Mesothelial cell of epicardium (in vitro differentiated cells): ENCODE measurements around the gene TBK1. TPM values are rescaled to one million over a fixed set of nuclear protein-coding genes. Genes with fewer than 3 reads are reported as not detected.
A peak's percentile ranks its signal among the peaks of the same experiment; 100 is the strongest.

ENCODE experiments used
- DNase-seq, 2 experiments: peaks; one replicate each; pipeline ENCODE4 v3.0.0; 2021; ENCODE audit warnings: low spot score in 2 of 2; ENCODE audit not compliant: unreplicated experiment in 2 of 2
- H3K27ac Mint-ChIP-seq: 2 replicates; pipeline ENCODE4 v1.8.0; 2021; ENCODE audit warnings: mixed read lengths
- H3K27me3 Mint-ChIP-seq: 2 replicates; pipeline ENCODE4 v1.8.0; 2021; ENCODE audit warnings: low read depth, mixed read lengths
- H3K36me3 Mint-ChIP-seq: 2 replicates; pipeline ENCODE4 v1.8.0; 2021; ENCODE audit warnings: mixed read lengths
- H3K4me1 Mint-ChIP-seq: 2 replicates; pipeline ENCODE4 v1.8.0; 2021; ENCODE audit warnings: mixed read lengths
- H3K4me3 Mint-ChIP-seq: 2 replicates; pipeline ENCODE4 v1.8.0; 2021; ENCODE audit warnings: mild to moderate bottlenecking, moderate library complexity, mixed read lengths
- H3K9me3 Mint-ChIP-seq: 2 replicates; pipeline ENCODE4 v1.8.0; 2021; ENCODE audit warnings: mixed read lengths
- total RNA-seq: library from RNA; stranded (reverse); gene quantifications from 3 replicates; pipeline ENCODE4 v1.2.1, GENCODE V29; 2021
- TF ChIP-seq, protein P1 (sequence below): fragments of 200-600 bp; sonication (generic); IDR thresholded peaks from one replicate; pipeline ENCODE4 v1.5.0; 2021; ENCODE audit warnings: antibody characterized with exemption; ENCODE audit not compliant: unreplicated experiment

The TBK1 gene
- total RNA-seq, 1 donor from 2014 or later = 25.5 TPM

DNA sequence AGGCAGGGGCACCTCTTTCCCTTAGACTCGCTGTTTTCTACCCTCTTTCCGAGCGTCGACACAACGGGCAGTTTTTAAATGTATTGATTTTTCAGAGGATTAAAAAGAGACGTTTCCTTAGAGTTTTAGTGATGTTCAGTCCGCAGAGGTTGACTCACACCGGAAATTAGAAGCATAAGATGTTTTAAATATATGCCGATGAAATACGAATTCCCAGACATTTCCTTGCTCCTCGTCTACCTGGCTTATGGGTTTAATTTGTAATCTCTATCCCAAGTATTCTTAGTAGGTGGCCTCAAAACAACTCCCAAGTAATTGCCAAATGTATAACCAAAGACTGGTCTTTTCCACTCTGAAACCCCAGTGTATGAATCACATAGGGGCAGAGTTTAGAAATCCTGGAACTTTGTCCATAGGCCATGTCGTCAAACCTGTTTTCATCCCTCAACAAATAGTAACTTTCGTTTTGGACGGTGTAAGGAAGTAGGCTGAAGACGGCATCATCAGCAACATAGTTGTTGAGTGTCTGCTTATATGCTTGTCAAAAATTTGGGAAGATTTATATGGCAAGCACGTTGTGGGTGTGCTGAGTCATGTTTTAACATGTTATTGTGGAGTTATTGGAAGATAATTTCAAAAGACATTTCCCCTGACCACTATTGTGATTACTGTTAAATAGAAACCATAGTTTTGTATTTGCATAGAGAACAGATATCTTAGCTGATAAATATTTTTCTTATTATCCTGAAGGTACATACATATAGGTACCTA lies 824 bp downstream of the TBK1 start:
- no peak for DNase-seq
- peak overlapping the region; percentile 84 for H3K4me3 Mint-ChIP-seq
- no peaks in the 10 kb centered on the region for H3K9me3 Mint-ChIP-seq
- TF ChIP-seq, protein P1, sequence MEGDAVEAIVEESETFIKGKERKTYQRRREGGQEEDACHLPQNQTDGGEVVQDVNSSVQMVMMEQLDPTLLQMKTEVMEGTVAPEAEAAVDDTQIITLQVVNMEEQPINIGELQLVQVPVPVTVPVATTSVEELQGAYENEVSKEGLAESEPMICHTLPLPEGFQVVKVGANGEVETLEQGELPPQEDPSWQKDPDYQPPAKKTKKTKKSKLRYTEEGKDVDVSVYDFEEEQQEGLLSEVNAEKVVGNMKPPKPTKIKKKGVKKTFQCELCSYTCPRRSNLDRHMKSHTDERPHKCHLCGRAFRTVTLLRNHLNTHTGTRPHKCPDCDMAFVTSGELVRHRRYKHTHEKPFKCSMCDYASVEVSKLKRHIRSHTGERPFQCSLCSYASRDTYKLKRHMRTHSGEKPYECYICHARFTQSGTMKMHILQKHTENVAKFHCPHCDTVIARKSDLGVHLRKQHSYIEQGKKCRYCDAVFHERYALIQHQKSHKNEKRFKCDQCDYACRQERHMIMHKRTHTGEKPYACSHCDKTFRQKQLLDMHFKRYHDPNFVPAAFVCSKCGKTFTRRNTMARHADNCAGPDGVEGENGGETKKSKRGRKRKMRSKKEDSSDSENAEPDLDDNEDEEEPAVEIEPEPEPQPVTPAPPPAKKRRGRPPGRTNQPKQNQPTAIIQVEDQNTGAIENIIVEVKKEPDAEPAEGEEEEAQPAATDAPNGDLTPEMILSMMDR = no peak
- peaks cover 21% of the 10 kb centered on the region for H3K4me1 Mint-ChIP-seq
- peaks cover 6% of the 10 kb centered on the region for H3K36me3 Mint-ChIP-seq
- no peaks in the 10 kb centered on the region for H3K27me3 Mint-ChIP-seq
- peak overlapping the region; percentile 97 for H3K27ac Mint-ChIP-seq

DNA sequence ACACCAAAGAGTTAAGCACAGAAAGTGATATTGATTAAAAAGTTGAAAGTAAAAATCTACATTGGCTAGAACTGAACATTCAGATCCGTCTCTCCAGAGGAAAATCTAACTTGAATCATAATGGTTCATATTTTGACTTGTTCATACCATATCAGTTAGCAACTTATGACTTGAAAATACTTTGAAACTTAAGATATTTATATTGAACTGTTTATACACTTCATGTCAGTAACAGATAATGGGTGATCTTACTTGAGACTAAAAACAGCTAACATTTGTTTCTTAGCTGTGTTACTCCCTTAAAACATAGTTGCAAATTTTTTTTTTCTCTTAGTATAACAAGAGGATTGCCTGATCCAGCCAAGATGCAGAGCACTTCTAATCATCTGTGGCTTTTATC lies 3.6 kb downstream of the TBK1 start:
- Mint-ChIP-seq H3K4me1 (peaks cover 24% of the 10 kb centered on the region), H3K27ac (no peak overlapping the region), H3K36me3 (peaks cover 2% of the 10 kb centered on the region), H3K9me3 (no peaks in the 10 kb centered on the region), H3K27me3 (no peaks in the 10 kb centered on the region), H3K4me3 (no peak overlapping the region)
- no peak for DNase-seq
- TF ChIP-seq, protein P1 = no peak

DNA sequence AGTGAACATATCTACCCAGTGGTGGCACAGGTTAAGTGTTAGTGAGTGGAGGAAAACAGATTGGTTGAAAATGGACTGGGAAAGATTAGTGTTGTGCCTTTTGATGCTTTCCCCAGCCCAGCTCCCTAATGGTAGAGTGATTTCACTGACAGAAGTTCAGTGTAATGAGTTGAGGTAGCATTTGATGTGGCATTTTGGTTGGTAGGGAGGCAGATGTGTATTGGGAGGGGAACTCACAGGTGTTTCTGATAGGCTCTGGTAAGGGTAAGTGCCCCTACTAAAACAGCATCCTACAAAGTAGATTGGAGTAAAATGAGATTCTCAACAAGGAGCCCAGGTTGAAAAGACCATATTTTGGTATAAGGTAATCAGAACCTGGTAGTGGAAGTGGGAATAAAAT lies 4.2 kb downstream of the TBK1 start:
- Mint-ChIP-seq H3K27me3 (no peaks in the 10 kb centered on the region), H3K36me3 (peaks cover 2% of the 10 kb centered on the region), H3K9me3 (no peaks in the 10 kb centered on the region), H3K4me3 (no peak overlapping the region), H3K4me1 (peaks cover 19% of the 10 kb centered on the region), H3K27ac (no peak overlapping the region)
- TF ChIP-seq, protein P1 = no peak
- DNase-seq = no peak

DNA sequence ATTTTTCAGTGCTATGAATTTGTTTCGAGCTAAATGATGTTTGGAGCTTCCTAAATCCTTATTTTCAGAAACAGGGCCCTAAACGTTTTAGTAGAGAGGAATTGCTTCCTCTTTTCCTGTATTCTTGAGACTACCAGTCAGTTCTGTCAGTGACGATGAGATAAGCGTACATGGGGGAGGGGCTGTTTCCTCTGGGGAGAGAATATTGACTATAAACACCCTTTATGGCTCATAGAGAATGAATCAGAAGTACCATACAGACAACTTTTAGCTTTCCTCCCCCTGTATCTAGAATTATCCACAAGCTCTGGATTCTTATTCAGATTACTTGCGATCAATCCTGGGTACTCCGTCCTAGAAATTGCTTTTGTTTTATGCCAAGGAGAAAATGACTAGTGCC lies 5.1 kb downstream of the TBK1 start:
- no peak for DNase-seq
- Mint-ChIP-seq H3K9me3 (no peaks in the 10 kb centered on the region), H3K27ac (no peak overlapping the region), H3K36me3 (peaks cover 4% of the 10 kb centered on the region), H3K27me3 (no peaks in the 10 kb centered on the region), H3K4me3 (no peak overlapping the region), H3K4me1 (peaks cover 16% of the 10 kb centered on the region)
- TF ChIP-seq, protein P1 = no peak

DNA sequence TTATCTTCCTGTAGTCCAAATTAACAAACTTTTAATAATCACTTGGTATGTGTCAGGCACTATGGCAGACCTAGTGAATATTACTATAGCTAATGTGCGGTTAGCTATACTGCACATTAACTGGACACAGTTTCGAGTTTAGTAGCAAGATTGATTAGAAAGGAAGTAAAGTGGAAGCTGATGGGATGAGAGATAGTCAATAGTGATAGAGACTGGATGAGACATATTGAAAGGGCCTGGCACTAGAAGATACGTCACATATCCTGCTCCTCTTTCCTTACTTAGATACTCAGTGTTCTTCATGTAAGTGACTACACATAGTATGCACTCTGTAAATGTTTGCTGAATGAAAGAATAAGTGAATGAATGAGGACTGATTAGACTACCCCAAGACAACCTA lies 5.5 kb downstream of the TBK1 start:
- peaks cover 16% of the 10 kb centered on the region for H3K4me1 Mint-ChIP-seq
- no peak overlapping the region for H3K4me3 Mint-ChIP-seq
- peaks cover 6% of the 10 kb centered on the region for H3K36me3 Mint-ChIP-seq
- TF ChIP-seq, protein P1 = no peak
- H3K27me3 Mint-ChIP-seq = no peaks in the 10 kb centered on the region
- DNase-seq = no peak
- H3K9me3 Mint-ChIP-seq = no peaks in the 10 kb centered on the region
- no peak overlapping the region for H3K27ac Mint-ChIP-seq
